Mucosa of rectum (tissue), 2 donors: ENCODE measurements around the gene RPP40.

Experiments
- H3K27ac ChIP-seq, 2 donors: one replicate each; pipeline ENCODE4 v1.7.0; 2013; ENCODE audit warnings: inconsistent platforms in 2 of 2, low read depth in 2 of 2, low read length in 2 of 2
- H3K27me3 ChIP-seq, 2 donors: one replicate each; pipeline ENCODE4 v1.7.0; 2013; ENCODE audit warnings: low read length in 2 of 2; ENCODE audit not compliant: control insufficient read depth in 2 of 2, insufficient read depth in 2 of 2
- H3K36me3 ChIP-seq, 2 donors: one replicate each; pipeline ENCODE4 v1.7.0; 2013; ENCODE audit warnings: low read length in 2 of 2; ENCODE audit not compliant: control insufficient read depth in 2 of 2, insufficient read depth in 2 of 2
- H3K4me1 ChIP-seq, 2 donors: one replicate each; pipeline ENCODE4 v1.7.0; 2013; ENCODE audit warnings: low read length in 2 of 2, mild to moderate bottlenecking in 1 of 2; ENCODE audit not compliant: control insufficient read depth in 2 of 2, insufficient read depth in 2 of 2
- H3K4me3 ChIP-seq, 2 donors: one replicate each; pipeline ENCODE4 v1.7.0; 2013; ENCODE audit warnings: low read length in 2 of 2
- H3K9ac ChIP-seq, 2 donors: one replicate each; pipeline ENCODE4 v1.7.0; 2013; ENCODE audit warnings: low read length in 2 of 2, low read depth in 1 of 2, mild to moderate bottlenecking in 1 of 2
- H3K9me3 ChIP-seq, 2 donors: one replicate each; pipeline ENCODE4 v1.7.0; 2013; ENCODE audit warnings: low read length in 2 of 2; ENCODE audit not compliant: control insufficient read depth in 2 of 2
- donor health status: healthy.
- donor health status: Normal muscosa, but diverticular disease.

Gene RPP40

DNA sequence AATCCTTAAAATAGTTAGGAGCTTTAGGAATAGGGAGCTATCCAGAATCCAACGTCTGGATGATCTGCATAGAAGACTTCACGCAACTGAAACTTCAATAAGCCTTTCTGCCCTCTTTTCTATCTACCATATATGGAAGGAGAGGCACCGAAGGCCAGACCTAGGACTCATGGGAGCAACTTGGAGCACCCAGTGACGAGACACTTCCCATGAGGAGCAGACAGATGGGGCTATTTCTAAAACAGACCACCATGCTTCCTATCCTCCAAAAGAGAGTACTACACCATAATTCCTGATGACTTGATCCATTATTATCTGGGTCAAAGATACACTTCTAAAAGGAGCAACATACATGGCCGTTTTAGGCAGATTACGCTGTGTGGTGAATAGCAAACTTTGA lies 6.0 kb downstream of the RPP40 start:
- H3K9ac ChIP-seq, result no peak overlapping the region
- H3K27ac ChIP-seq, result no peak overlapping the region
- H3K27me3 ChIP-seq, result no peaks in the 10 kb centered on the region
- no peaks in the 10 kb centered on the region for H3K4me1 ChIP-seq
- no peaks in the 10 kb centered on the region for H3K9me3 ChIP-seq
- no peak overlapping the region for H3K4me3 ChIP-seq
- H3K36me3 ChIP-seq, result peaks cover 11 to 17% of the 10 kb centered on the region in 2 donors

DNA sequence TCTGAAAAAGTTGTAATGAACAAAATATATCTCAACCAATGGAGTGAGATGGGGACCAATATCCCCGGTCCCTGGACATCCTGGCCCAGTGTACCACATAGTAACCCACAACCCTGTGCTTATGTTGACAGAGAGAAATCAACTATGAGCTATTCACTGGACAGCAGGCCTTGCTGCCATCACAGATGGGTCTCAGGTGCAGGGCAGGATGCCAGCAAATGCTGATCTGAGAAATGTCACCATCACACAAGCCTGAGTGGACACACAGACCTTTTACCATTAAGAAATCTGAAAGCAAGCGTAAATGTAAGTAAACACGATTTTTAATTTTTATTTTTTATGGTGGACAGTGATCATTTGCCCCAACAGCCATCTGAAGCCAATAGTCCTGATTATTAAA lies 9.1 kb downstream of the RPP40 start:
- Histone ChIP-seq H3K4me1 (no peaks in the 10 kb centered on the region), H3K27me3 (no peaks in the 10 kb centered on the region), H3K9ac (no peak overlapping the region), H3K36me3 (peaks cover 7 to 10% of the 10 kb centered on the region in 2 donors), H3K9me3 (no peaks in the 10 kb centered on the region), H3K27ac (no peak overlapping the region), H3K4me3 (no peak overlapping the region)

DNA sequence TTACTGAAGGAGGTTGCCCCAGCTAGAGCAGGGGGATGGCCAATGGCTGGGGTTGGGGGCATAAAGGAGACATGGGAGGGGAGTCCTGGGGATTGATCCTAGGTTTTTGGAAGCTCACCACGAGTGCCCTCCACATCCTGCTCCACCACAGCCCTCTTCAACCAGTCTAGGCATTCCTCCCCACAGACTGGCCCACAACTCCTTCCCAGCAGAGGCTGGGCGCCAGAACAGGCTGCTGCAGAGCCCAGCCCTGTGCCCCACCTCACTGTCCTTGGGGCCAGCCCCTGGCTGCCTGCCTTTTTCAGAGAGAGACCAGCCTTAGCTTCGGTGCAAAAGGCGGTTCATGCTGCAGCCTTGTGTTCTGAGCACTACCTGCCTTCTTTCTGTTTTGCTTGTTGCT lies 16.4 kb downstream of the RPP40 start:
- H3K9me3 ChIP-seq, result no peaks in the 10 kb centered on the region
- no peak overlapping the region for H3K9ac ChIP-seq
- H3K4me1 ChIP-seq, result no peaks in the 10 kb centered on the region
- H3K27me3 ChIP-seq, result no peaks in the 10 kb centered on the region
- no peak overlapping the region for H3K4me3 ChIP-seq
- no peaks in the 10 kb centered on the region for H3K36me3 ChIP-seq
- H3K27ac ChIP-seq, result no peak overlapping the region

DNA sequence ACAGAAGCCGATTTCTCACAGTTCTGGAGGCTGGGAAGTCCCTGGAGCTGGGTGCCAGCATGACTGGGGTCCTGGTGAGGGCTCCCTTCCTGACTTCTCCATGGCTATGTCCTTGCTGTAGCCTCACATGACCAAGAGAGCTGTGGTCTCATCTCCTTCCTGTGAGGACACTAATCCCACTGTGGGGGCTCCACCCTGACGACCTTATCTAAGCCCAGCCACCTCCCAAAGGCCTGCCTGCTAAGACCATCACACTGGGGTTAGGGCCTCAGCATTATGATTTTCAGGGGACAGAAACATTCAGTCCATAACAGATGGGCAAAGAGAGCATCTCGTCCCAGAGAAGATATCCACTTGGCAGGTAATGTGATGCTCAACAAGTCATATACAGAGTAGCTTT lies 16.8 kb downstream of the RPP40 start:
- Histone ChIP-seq H3K4me1 (no peaks in the 10 kb centered on the region), H3K9me3 (no peaks in the 10 kb centered on the region), H3K27me3 (no peaks in the 10 kb centered on the region), H3K4me3 (no peak overlapping the region), H3K27ac (no peak overlapping the region), H3K36me3 (no peaks in the 10 kb centered on the region), H3K9ac (no peak overlapping the region)

DNA sequence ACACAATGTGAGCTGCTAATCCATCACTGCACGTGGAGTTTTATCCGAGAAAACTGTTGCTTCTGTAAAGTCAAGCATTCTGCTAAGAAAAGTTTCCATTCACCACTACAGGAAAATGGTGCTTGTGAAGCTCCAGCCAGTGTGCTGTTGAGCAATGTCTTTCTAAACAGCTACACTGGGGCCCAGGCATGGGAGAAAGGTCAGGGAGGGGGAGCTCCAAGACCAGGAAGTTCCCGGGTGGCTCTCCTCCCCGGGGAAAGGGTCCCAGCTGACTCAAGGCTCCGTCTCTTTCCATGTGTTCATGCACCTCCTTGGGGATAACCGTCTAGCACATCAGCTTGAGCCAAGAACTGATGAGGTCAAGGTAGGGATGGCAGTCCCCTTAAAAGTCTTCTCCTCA lies 20.5 kb downstream of the RPP40 start:
- Histone ChIP-seq H3K4me1 (no peaks in the 10 kb centered on the region), H3K4me3 (no peak overlapping the region), H3K27me3 (no peaks in the 10 kb centered on the region), H3K27ac (no peak overlapping the region), H3K9ac (no peak overlapping the region), H3K9me3 (peaks cover 4 to 6% of the 10 kb centered on the region in 2 donors), H3K36me3 (no peaks in the 10 kb centered on the region)

DNA sequence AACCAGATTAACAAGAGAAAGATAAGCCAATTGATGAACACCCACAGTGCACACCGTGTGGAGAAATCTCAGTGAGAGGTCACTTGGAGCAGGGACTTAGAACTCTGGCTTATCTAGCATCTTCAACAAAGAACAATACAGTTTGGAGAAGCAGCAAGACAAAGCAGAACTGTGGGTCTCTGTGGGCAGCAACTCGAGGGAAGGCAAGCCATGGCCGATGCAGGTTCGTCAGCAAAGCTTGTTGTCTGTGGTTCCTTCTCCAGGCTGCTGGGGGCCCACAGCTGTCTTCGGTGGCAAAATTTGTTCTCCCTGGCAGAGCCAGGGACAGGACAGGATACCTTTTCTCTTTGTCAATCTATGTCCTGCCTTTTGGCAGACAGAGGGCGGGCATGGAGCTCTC lies 22.1 kb downstream of the RPP40 start:
- Histone ChIP-seq H3K9me3 (peaks cover 4 to 6% of the 10 kb centered on the region in 2 donors), H3K9ac (no peak overlapping the region), H3K4me1 (no peaks in the 10 kb centered on the region), H3K36me3 (no peaks in the 10 kb centered on the region), H3K4me3 (no peak overlapping the region), H3K27me3 (no peaks in the 10 kb centered on the region), H3K27ac (no peak overlapping the region)

DNA sequence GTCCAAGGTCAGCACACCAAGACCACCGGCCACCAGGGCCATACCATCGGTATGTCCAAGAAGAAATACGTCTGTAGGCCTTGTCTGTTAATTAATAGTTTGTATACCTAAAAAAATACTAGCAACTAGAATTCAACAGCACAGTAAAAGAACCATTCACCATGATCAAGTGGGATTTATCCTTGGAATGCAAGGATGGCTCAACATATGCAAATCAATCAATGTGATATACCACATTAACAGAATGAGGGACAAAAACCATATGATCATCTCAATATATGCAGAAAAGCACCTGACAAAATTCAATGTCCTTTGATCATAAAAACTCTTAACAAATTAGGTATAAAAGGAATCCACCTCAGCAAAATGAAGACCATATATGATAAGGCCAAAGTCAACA lies 24.4 kb downstream of the RPP40 start:
- Histone ChIP-seq H3K9ac (no peak overlapping the region), H3K9me3 (peaks cover 4 to 6% of the 10 kb centered on the region in 2 donors), H3K27me3 (no peaks in the 10 kb centered on the region), H3K27ac (no peak overlapping the region), H3K4me1 (no peaks in the 10 kb centered on the region), H3K36me3 (no peaks in the 10 kb centered on the region), H3K4me3 (no peak overlapping the region)

DNA sequence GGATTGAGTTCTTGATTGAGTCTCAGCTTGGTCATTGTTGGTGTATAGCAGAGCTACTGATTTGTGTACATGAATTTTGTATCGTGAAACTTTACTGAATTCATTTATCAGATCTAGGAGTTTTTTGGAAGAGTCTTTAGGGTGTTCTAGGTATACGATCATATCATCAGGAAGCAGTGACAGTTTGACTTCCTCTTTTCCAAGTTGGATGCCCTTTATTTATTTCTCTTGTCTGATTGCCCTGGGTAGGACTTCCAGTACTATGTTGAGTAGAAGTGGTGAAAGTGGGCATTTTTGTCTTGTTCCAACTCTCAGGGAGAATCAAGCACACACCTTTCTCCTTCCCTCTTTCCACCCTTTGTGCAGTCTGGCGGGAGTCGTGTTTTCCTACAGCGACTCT lies 26.4 kb downstream of the RPP40 start:
- Histone ChIP-seq H3K9me3 (peaks cover 4 to 6% of the 10 kb centered on the region in 2 donors), H3K4me3 (no peak overlapping the region), H3K36me3 (no peaks in the 10 kb centered on the region), H3K4me1 (no peaks in the 10 kb centered on the region), H3K9ac (no peak overlapping the region), H3K27ac (no peak overlapping the region), H3K27me3 (no peaks in the 10 kb centered on the region)

DNA sequence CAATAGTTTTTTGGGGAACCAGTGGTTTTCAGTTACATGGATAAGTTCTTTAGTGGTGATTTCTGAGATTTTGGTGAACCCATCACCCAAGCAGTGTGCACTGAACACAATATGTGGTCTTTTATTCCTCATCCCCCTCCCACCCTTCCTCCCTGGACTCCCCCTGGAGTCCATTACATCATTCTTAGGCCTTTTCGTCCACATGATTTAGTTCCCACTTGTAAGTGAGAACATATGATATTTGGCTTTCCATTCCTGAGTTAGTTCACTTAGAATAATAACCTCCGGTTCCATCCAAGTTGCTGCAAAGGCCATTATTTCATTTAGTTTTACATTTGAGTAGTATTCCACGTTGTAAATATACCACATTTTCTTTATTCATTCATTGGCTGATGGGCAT lies 28.3 kb downstream of the RPP40 start:
- Histone ChIP-seq H3K27me3 (no peaks in the 10 kb centered on the region), H3K36me3 (no peaks in the 10 kb centered on the region)

DNA sequence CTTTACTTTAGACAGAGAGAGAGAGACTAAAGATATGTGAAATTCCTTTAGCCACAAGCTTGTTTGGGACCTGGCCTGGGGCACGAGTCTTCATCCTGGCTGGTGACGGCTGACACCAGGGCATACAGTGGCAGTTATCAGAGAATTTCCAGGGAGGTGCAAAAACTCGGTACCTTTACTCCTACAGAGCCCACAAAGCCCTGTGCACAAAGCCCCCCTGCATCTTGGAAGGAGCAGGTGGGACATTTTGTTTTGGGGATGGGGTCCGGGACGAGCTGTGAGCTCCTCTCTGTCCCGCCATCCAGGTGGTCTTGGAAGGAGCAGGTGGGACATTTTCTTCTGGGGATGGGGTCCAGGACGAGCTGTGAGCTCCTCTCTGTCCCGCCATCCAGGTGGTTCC lies 28.9 kb downstream of the RPP40 start:
- peaks cover 4 to 6% of the 10 kb centered on the region in 2 donors for H3K9me3 ChIP-seq
- no peak overlapping the region for H3K4me3 ChIP-seq
- no peak overlapping the region for H3K27ac ChIP-seq
- H3K4me1 ChIP-seq, result no peaks in the 10 kb centered on the region
- H3K36me3 ChIP-seq, result no peaks in the 10 kb centered on the region
- no peak overlapping the region for H3K9ac ChIP-seq
- no peaks in the 10 kb centered on the region for H3K27me3 ChIP-seq

More for the DNA sequence above, 28.3 kb downstream of the RPP40 start:
- H3K27ac ChIP-seq, result no peak overlapping the region
- H3K9ac ChIP-seq, result no peak overlapping the region
- no peak overlapping the region for H3K4me3 ChIP-seq
- no peaks in the 10 kb centered on the region for H3K4me1 ChIP-seq
- H3K9me3 ChIP-seq, result peaks cover 4 to 6% of the 10 kb centered on the region in 2 donors
